HepG2 (cell line): ENCODE measurements around the gene CUL1. TPM values are rescaled to one million over a fixed set of nuclear protein-coding genes. Genes with fewer than 3 reads are reported as not detected.
A peak's percentile ranks its signal among the peaks of the same experiment; 100 is the strongest.

Source experiments
- CENPT ChIP-seq: sonication (generic); formaldehyde crosslinking; IDR thresholded peaks from 2 replicates; pipeline ENCODE4 v1.8.0; 2022; ENCODE audit warnings: low read depth, mild to moderate bottlenecking, moderate library complexity, missing genetic modification reagents
- KMT2B ChIP-seq: IDR thresholded peaks from 2 replicates; pipeline ENCODE4 v1.6.1; 2016; ENCODE audit warnings: missing genetic modification reagents, missing compliant biosample characterization
- LCORL ChIP-seq, 2 experiments: fragments of 450-650 bp in 1 of 2; sonication (generic) in 1 of 2; formaldehyde crosslinking in 1 of 2; IDR thresholded peaks; 2 replicates each; pipeline versions ENCODE4 v1.5.0 to v1.6.1; 2017 to 2020; ENCODE audit warnings: antibody characterized with exemption in 1 of 2, missing genetic modification reagents in 1 of 2
- MBD4 ChIP-seq: IDR thresholded peaks from 2 replicates; pipeline ENCODE4 v1.6.1; 2012; ENCODE audit warnings: low read length, inconsistent platforms, borderline replicate concordance
- MED8 ChIP-seq: sonication (generic); formaldehyde crosslinking; IDR thresholded peaks from 2 replicates; pipeline ENCODE4 v1.8.1; 2023; ENCODE audit warnings: mild to moderate bottlenecking, missing genetic modification reagents; ENCODE audit not compliant: insufficient replicate concordance
- NCOA5 ChIP-seq: sonication (generic); formaldehyde crosslinking; IDR thresholded peaks from 2 replicates; pipeline ENCODE4 v1.4.0; 2020; ENCODE audit warnings: missing genetic modification reagents
- NONO ChIP-seq, 2 experiments: fragments of 450-650 bp in 1 of 2; sonication (generic) in 1 of 2; formaldehyde crosslinking in 1 of 2; IDR thresholded peaks in 1 of 2; conservative IDR thresholded peaks in 1 of 2; 2 replicates each; pipeline versions ENCODE4 v1.6.1 to v1.8.0; 2017 to 2022; ENCODE audit warnings: mild to moderate bottlenecking in 1 of 2, missing genetic modification reagents in 1 of 2, moderate library complexity in 1 of 2
- SMYD3 ChIP-seq: sonication (generic); formaldehyde crosslinking; IDR thresholded peaks from 2 replicates; pipeline ENCODE4 v1.8.1; 2023; ENCODE audit warnings: mild to moderate bottlenecking, missing genetic modification reagents
- SOX13 ChIP-seq, 3 experiments: fragments of 450-650 bp in 1 of 3; sonication (generic) in 1 of 3; formaldehyde crosslinking in 1 of 3; IDR thresholded peaks in 2 of 3; conservative IDR thresholded peaks in 1 of 3; 2 replicates each; pipeline versions ENCODE4 v1.5.0 to v1.6.1; 2016 to 2020; ENCODE audit warnings: antibody characterized with exemption in 1 of 3, mild to moderate bottlenecking in 1 of 3, missing compliant biosample characterization in 1 of 3, missing genetic modification reagents in 1 of 3, moderate library complexity in 1 of 3
- SRSF1 ChIP-seq: fragments of 200-400 bp; formaldehyde crosslinking; optimal IDR thresholded peaks from 2 replicates; pipeline ENCODE3; 2017; ENCODE audit warnings: mild to moderate bottlenecking, low read depth, low read length, moderate library complexity
- THAP11 ChIP-seq: IDR thresholded peaks from 2 replicates; pipeline ENCODE4 v1.6.1; 2016; ENCODE audit warnings: missing biosample characterization, missing genetic modification reagents
- TOE1 ChIP-seq: sonication (generic); formaldehyde crosslinking; IDR thresholded peaks from 2 replicates; pipeline ENCODE4 v1.4.0; 2020; ENCODE audit warnings: mild to moderate bottlenecking, missing genetic modification reagents
- ZNF33B ChIP-seq: sonication (generic); formaldehyde crosslinking; IDR thresholded peaks from 2 replicates; pipeline ENCODE4 v1.5.1; 2020; ENCODE audit warnings: mild to moderate bottlenecking, missing genetic modification reagents
- ZNF598 ChIP-seq: sonication (generic); formaldehyde crosslinking; IDR thresholded peaks from 2 replicates; pipeline ENCODE4 v1.5.1; 2020; ENCODE audit warnings: mild to moderate bottlenecking, missing genetic modification reagents, borderline replicate concordance
- ZNF772 ChIP-seq: sonication (generic); formaldehyde crosslinking; IDR thresholded peaks from 2 replicates; pipeline ENCODE4 v1.5.0; 2020; ENCODE audit warnings: mild to moderate bottlenecking, missing genetic modification reagents
- ZNF839 ChIP-seq: sonication (generic); formaldehyde crosslinking; IDR thresholded peaks from 2 replicates; pipeline ENCODE4 v1.4.0; 2020; ENCODE audit warnings: missing genetic modification reagents, mild to moderate bottlenecking, borderline replicate concordance
- polyA plus RNA-seq, 8 experiments: library from polyadenylated mRNA; depleted of rRNA in 3 of 8; stranded (reverse) in 7 of 8; unstranded in 1 of 8; fragments of >200 nt; fragmentation: Illumina TruSeq in 4 of 8; extraction: Trizol in 4 of 8; gene quantifications; 2 replicates each; pipeline versions ENCODE4 v1.2.1 to v1.2.3, GENCODE V29; 2011 to 2016; ENCODE audit warnings: low read depth in 4 of 8, missing spikeins in 1 of 8, mixed read lengths in 1 of 8; ENCODE audit not compliant: insufficient read depth in 1 of 8
- total RNA-seq, 5 experiments: library from RNA; depleted of rRNA; stranded (reverse); fragments of >200 nt; fragmentation: Illumina TruSeq; extraction: Trizol; gene quantifications; 2 replicates each; pipeline ENCODE4 v1.2.3, GENCODE V29; 2016; ENCODE audit warnings: low read depth in 1 of 5
- TF ChIP-seq, protein P1 (sequence below): sonication (generic); formaldehyde crosslinking; IDR thresholded peaks from 2 replicates; pipeline ENCODE4 v1.4.0; 2020; ENCODE audit warnings: missing genetic modification reagents, borderline replicate concordance
- TF ChIP-seq, protein P2 (sequence below): sonication (generic); formaldehyde crosslinking; IDR thresholded peaks from 2 replicates; pipeline ENCODE4 v1.4.0; 2020; ENCODE audit warnings: missing genetic modification reagents

CUL1 gene
- total and polyA plus RNA-seq, 2 of the 13 experiments (the other 11 are each of a cell fraction or from before 2014, with no cell fraction given): 30.1 to 45.9 TPM

DNA sequence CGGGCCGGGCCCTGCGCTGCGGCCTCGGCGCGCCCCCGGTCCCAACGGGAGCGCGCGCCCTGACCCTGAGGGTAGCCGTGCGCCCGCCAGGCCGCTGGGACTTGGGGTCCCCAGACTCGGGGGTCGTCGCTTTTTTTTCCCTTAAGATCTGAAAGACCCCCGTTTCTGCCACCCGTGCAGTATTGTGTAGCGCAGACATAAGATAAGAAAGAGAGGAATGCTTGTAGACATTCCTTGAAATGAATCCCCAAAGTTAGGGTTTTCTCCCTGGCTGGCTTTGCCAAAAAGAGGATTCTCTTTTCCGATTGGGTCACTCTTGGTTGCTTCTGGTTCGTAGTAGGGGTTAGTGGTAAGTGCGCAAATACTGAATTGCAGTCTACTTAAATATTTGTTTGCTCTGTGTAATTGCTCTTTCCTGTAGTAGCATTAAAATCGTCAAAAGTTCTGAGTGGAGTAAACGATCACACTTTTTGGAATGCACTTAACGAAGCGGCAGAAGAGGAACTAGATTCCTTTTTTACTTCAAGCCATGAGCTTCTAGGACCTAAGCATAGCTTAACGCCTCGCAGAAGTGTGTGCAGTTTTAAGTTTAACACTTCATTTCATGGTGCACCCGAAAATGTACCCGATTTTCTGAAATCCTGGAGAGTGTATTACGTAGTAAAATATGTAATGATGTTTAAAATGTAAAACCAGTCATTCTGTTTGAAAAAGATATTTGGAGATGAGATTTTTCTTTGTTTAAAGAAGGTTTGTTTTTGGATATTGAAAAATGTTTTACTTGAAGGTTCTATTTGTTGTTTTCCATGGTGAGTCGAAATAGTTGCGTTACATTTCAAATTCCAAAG, 1.3 kb downstream of the CUL1 start (continued):
- TF ChIP-seq, protein P1, sequence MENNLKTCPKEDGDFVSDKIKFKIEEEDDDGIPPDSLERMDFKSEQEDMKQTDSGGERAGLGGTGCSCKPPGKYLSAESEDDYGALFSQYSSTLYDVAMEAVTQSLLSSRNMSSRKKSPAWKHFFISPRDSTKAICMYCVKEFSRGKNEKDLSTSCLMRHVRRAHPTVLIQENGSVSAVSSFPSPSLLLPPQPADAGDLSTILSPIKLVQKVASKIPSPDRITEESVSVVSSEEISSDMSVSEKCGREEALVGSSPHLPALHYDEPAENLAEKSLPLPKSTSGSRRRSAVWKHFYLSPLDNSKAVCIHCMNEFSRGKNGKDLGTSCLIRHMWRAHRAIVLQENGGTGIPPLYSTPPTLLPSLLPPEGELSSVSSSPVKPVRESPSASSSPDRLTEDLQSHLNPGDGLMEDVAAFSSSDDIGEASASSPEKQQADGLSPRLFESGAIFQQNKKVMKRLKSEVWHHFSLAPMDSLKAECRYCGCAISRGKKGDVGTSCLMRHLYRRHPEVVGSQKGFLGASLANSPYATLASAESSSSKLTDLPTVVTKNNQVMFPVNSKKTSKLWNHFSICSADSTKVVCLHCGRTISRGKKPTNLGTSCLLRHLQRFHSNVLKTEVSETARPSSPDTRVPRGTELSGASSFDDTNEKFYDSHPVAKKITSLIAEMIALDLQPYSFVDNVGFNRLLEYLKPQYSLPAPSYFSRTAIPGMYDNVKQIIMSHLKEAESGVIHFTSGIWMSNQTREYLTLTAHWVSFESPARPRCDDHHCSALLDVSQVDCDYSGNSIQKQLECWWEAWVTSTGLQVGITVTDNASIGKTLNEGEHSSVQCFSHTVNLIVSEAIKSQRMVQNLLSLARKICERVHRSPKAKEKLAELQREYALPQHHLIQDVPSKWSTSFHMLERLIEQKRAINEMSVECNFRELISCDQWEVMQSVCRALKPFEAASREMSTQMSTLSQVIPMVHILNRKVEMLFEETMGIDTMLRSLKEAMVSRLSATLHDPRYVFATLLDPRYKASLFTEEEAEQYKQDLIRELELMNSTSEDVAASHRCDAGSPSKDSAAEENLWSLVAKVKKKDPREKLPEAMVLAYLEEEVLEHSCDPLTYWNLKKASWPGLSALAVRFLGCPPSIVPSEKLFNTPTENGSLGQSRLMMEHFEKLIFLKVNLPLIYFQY (CRISPR knock-in tag): no peak
- 0 out of 2 replicates have a peak, but pooled peaks have one; percentile 12 for TF ChIP-seq MBD4
- 0 out of 2 replicates have a peak, but pooled peaks have one; percentile 3 for TF ChIP-seq ZNF33B
- no peak for TF ChIP-seq CENPT
- TF ChIP-seq SRSF1: no peak
- TF ChIP-seq NONO (IDR thresholded peaks at IDR 0.05): no peak
- 0 out of 2 replicates have a peak, but pooled peaks have one; percentile 10 for TF ChIP-seq NONO (CRISPR knock-in tag; conservative IDR thresholded peaks at IDR 0.05)
- TF ChIP-seq LCORL (IDR thresholded peaks at IDR 0.05): peak; percentile 52; the same call in 1 of the 2 replicates
- no peak for TF ChIP-seq LCORL (CRISPR knock-in tag; IDR thresholded peaks at IDR 0.05)
- 0 out of 2 replicates have a peak, but pooled peaks have one; percentile 12 for TF ChIP-seq SMYD3
- TF ChIP-seq MED8 (CRISPR knock-in tag): no peak
- TF ChIP-seq, protein P2, sequence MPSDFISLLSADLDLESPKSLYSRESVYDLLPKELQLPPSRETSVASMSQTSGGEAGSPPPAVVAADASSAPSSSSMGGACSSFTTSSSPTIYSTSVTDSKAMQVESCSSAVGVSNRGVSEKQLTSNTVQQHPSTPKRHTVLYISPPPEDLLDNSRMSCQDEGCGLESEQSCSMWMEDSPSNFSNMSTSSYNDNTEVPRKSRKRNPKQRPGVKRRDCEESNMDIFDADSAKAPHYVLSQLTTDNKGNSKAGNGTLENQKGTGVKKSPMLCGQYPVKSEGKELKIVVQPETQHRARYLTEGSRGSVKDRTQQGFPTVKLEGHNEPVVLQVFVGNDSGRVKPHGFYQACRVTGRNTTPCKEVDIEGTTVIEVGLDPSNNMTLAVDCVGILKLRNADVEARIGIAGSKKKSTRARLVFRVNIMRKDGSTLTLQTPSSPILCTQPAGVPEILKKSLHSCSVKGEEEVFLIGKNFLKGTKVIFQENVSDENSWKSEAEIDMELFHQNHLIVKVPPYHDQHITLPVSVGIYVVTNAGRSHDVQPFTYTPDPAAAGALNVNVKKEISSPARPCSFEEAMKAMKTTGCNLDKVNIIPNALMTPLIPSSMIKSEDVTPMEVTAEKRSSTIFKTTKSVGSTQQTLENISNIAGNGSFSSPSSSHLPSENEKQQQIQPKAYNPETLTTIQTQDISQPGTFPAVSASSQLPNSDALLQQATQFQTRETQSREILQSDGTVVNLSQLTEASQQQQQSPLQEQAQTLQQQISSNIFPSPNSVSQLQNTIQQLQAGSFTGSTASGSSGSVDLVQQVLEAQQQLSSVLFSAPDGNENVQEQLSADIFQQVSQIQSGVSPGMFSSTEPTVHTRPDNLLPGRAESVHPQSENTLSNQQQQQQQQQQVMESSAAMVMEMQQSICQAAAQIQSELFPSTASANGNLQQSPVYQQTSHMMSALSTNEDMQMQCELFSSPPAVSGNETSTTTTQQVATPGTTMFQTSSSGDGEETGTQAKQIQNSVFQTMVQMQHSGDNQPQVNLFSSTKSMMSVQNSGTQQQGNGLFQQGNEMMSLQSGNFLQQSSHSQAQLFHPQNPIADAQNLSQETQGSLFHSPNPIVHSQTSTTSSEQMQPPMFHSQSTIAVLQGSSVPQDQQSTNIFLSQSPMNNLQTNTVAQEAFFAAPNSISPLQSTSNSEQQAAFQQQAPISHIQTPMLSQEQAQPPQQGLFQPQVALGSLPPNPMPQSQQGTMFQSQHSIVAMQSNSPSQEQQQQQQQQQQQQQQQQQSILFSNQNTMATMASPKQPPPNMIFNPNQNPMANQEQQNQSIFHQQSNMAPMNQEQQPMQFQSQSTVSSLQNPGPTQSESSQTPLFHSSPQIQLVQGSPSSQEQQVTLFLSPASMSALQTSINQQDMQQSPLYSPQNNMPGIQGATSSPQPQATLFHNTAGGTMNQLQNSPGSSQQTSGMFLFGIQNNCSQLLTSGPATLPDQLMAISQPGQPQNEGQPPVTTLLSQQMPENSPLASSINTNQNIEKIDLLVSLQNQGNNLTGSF (CRISPR knock-in tag): no peak
- TF ChIP-seq ZNF598 (CRISPR knock-in tag): 0 out of 2 replicates have a peak, but pooled peaks have one; percentile 0
- no peak for TF ChIP-seq THAP11 (CRISPR knock-in tag)
- TF ChIP-seq KMT2B (CRISPR knock-in tag): 0 out of 2 replicates have a peak, but pooled peaks have one; percentile 17
- no peak for TF ChIP-seq ZNF839 (CRISPR knock-in tag)
- TF ChIP-seq TOE1 (CRISPR knock-in tag): no peak
- TF ChIP-seq NCOA5 (CRISPR knock-in tag): no peak
- no peak for TF ChIP-seq ZNF772 (CRISPR knock-in tag)
- no peak for TF ChIP-seq SOX13 (IDR thresholded peaks at IDR 0.05)
- no peak for TF ChIP-seq SOX13 (CRISPR knock-in tag; conservative IDR thresholded peaks at IDR 0.05 in 1 of 2, IDR thresholded peaks at IDR 0.05 in 1 of 2)
